ENCODE results near the gene PSMD9.
A peak's percentile ranks its signal among the peaks of the same experiment; 100 is the strongest.

The PSMD9 gene

GRCh38 chr12:121888478-121889273 lies at the start of gene PSMD9:
PSMD9 (plus strand) TSS chr12:121888790; CDS start chr12:121888857, 67 bp downstream.
- Histone ChIP-seq H3K4me3 (ENCODE audit: low read depth in 1 of 2, low read length in 2 of 2) (peak within 1 kb of the TSS; percentile 60 to 80), H3K36me3 (ENCODE audit: insufficient read depth, low read length) (peaks cover 6% of the 10 kb centered on the region; the same call in 1 of the 2 replicates), H3K27me3 (ENCODE audit: insufficient read depth, low read length, poor library complexity) (no peaks in the 10 kb centered on the region), H3K9ac (ENCODE audit: low read depth, low read length) (peak within 1 kb of the TSS; percentile 79), H3K9me3 (ENCODE audit: insufficient read depth, low read length, severe bottlenecking) (no peaks in the 10 kb centered on the region), H2AFZ (ENCODE audit: low read depth, low read length) (peak within 1 kb of the TSS; percentile 93), H3K4me1 (ENCODE audit: insufficient read depth, low read length) (peaks cover 40% of the 10 kb centered on the region), H3K79me2 (ENCODE audit: insufficient read depth, low read length) (peaks cover 47% of the 10 kb centered on the region), H3K27ac (ENCODE audit: low read length) (peak within 1 kb of the TSS; percentile 87), H3K4me2 (ENCODE audit: insufficient read depth, low read length) (peak within 1 kb of the TSS; percentile 84), H4K20me1 (ENCODE audit: insufficient read depth, low read length) (peaks cover 7% of the 10 kb centered on the region; the same call in 1 of the 2 replicates)
- ATAC-seq (ENCODE audit: insufficient read depth, low read depth), result peak; percentile 94
- TF ChIP-seq EZH2 (IDR thresholded peaks at IDR 0.05; ENCODE audit: borderline replicate concordance, low read depth, low read length, severe bottlenecking), result no peak
- TF ChIP-seq, protein P1, sequence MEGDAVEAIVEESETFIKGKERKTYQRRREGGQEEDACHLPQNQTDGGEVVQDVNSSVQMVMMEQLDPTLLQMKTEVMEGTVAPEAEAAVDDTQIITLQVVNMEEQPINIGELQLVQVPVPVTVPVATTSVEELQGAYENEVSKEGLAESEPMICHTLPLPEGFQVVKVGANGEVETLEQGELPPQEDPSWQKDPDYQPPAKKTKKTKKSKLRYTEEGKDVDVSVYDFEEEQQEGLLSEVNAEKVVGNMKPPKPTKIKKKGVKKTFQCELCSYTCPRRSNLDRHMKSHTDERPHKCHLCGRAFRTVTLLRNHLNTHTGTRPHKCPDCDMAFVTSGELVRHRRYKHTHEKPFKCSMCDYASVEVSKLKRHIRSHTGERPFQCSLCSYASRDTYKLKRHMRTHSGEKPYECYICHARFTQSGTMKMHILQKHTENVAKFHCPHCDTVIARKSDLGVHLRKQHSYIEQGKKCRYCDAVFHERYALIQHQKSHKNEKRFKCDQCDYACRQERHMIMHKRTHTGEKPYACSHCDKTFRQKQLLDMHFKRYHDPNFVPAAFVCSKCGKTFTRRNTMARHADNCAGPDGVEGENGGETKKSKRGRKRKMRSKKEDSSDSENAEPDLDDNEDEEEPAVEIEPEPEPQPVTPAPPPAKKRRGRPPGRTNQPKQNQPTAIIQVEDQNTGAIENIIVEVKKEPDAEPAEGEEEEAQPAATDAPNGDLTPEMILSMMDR (IDR thresholded peaks at IDR 0.05; ENCODE audit: borderline replicate concordance, extremely low read depth, low read length, poor library complexity, severe bottlenecking), result peak; percentile 85
- peak; percentile 98 for DNase-seq

GRCh38 chr12:121839106-121839992 lies 49.2 kb upstream of the PSMD9 start:
- Histone ChIP-seq H3K27ac (ENCODE audit: low read length) (peak overlapping the region; percentile 88), H3K9me3 (ENCODE audit: insufficient read depth, low read length, severe bottlenecking) (no peaks in the 10 kb centered on the region), H4K20me1 (ENCODE audit: insufficient read depth, low read length) (no peaks in the 10 kb centered on the region), H2AFZ (ENCODE audit: low read depth, low read length) (peak overlapping the region; percentile 100), H3K36me3 (ENCODE audit: insufficient read depth, low read length) (no peaks in the 10 kb centered on the region), H3K27me3 (ENCODE audit: insufficient read depth, low read length, poor library complexity) (no peaks in the 10 kb centered on the region), H3K79me2 (ENCODE audit: insufficient read depth, low read length) (no peaks in the 10 kb centered on the region), H3K9ac (ENCODE audit: low read depth, low read length) (peak overlapping the region; percentile 83), H3K4me1 (ENCODE audit: insufficient read depth, low read length) (peaks cover 17% of the 10 kb centered on the region), H3K4me2 (ENCODE audit: insufficient read depth, low read length) (peak overlapping the region; percentile 99), H3K4me3 (ENCODE audit: low read depth in 1 of 2, low read length in 2 of 2) (peak overlapping the region; percentile 74 to 98)
- DNase-seq (peak; percentile 99), ATAC-seq (ENCODE audit: insufficient read depth, low read depth) (peak; percentile 94)
- TF ChIP-seq, protein P1 (IDR thresholded peaks at IDR 0.05; ENCODE audit: borderline replicate concordance, extremely low read depth, low read length, poor library complexity, severe bottlenecking), result peak; percentile 64
- no peak for TF ChIP-seq EZH2 (IDR thresholded peaks at IDR 0.05; ENCODE audit: borderline replicate concordance, low read depth, low read length, severe bottlenecking)

DNA sequence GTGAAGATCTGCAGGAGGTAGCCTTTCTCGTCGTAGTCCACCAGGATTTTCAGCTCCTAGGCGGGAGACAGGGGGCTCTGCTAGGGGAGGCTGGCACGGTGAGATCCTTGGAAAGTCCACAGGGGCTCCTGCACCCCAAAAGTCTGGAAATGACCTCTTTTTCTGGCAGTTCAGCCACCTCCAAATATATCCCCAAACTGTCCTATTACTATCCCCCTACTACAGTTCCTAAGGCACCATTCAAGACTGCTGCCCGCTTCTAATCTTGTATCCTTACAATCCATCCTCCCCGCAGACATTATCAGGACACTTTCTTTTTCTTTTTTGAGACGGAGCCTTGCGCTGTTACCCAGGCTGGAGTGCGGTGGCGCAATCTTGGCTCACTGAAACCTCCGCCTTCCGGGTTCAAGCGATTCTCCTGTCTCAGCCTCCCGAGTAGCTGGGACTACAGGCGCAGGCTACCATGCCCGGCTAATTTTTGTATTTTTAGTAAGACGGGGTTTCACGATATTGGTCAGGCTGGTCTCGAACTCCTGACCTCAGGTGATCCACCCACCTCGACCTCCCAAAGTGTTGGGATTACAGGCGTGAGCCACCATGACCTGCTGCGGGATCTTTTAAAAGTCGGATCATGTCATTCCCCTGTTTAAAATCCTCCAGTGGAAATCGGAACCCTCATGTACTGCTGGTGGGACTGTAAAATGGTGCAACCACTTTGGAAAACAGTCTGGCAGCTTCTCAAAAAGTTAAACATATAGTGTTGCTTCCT lies 48.4 kb upstream of the PSMD9 start:
- ATAC-seq (ENCODE audit: insufficient read depth, low read depth) (no peak), DNase-seq (no peak)
- Histone ChIP-seq H3K9me3 (ENCODE audit: insufficient read depth, low read length, severe bottlenecking) (no peaks in the 10 kb centered on the region), H3K79me2 (ENCODE audit: insufficient read depth, low read length) (no peaks in the 10 kb centered on the region), H3K27ac (ENCODE audit: low read length) (peak overlapping the region; percentile 88), H3K4me3 (ENCODE audit: low read depth in 1 of 2, low read length in 2 of 2) (peak overlapping the region; percentile 74 to 98), H3K4me1 (ENCODE audit: insufficient read depth, low read length) (peaks cover 17% of the 10 kb centered on the region), H3K36me3 (ENCODE audit: insufficient read depth, low read length) (no peaks in the 10 kb centered on the region), H4K20me1 (ENCODE audit: insufficient read depth, low read length) (no peaks in the 10 kb centered on the region), H3K27me3 (ENCODE audit: insufficient read depth, low read length, poor library complexity) (no peaks in the 10 kb centered on the region), H3K9ac (ENCODE audit: low read depth, low read length) (peak overlapping the region; percentile 83), H2AFZ (ENCODE audit: low read depth, low read length) (peak overlapping the region; percentile 100), H3K4me2 (ENCODE audit: insufficient read depth, low read length) (peak overlapping the region; percentile 99)
- no peak for TF ChIP-seq EZH2 (IDR thresholded peaks at IDR 0.05; ENCODE audit: borderline replicate concordance, low read depth, low read length, severe bottlenecking)
- TF ChIP-seq, protein P1 (IDR thresholded peaks at IDR 0.05; ENCODE audit: borderline replicate concordance, extremely low read depth, low read length, poor library complexity, severe bottlenecking), result peak; percentile 7
